ENCODE results near the gene PPP2R3C.
"Not testable (repeated sequence)": the region's sequence is repeated elsewhere in the genome, so short reads cannot be mapped to it uniquely, and the experiment has no call there.

PPP2R3C gene

DNA sequence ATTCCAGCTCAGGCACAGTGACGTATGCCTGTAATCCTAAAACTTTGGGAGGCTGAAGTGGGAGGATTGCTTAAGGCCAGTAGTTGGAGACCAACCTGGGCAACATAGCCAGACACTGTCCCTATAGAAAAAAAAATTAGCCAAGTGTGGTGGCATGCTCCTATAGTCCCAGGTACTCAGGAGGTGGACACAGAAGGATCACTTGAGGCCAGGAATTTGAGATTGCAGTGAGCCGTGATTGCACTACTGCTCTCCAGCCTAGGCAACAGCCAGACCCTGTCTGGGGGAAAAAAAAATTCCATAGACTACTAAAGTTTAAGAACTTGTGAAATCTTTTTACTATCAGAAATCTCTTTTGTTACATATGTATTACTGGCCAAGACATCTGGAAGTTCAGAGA is 69.2 kb downstream of the PPP2R3C start:
- Histone ChIP-seq H3K4me1 (ENCODE audit: insufficient read depth, low read length) (no peaks in the 10 kb centered on the region), H3K36me3 (ENCODE audit: insufficient read depth, low read length) (no peaks in the 10 kb centered on the region), H3K9me3 (ENCODE audit: control insufficient read depth, insufficient read depth, low read length) (no peaks in the 10 kb centered on the region), H3K9ac (ENCODE audit: low read depth, low read length) (no peak overlapping the region)

DNA sequence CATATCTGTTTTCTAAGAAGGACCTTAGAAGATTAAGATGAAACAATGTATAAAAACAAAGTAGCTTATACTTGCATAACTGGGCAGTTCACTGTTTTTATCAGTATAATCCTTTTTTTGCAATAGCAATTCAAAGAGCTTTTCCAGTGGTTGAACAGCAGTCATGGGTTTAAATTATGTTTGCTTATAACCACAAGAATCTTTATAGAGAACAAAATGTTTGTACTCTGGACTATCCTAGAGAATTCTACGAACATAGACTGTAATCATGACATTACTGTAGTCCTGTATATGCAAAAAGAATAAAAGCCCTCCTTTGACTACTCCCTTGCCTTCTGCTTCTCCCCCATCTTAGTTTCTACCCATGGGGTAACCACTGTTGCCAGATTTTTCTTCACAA is 70.0 kb downstream of the PPP2R3C start:
- Histone ChIP-seq H3K4me1 (ENCODE audit: insufficient read depth, low read length) (no peaks in the 10 kb centered on the region), H3K36me3 (ENCODE audit: insufficient read depth, low read length) (no peaks in the 10 kb centered on the region), H3K9ac (ENCODE audit: low read depth, low read length) (no peak overlapping the region), H3K9me3 (ENCODE audit: control insufficient read depth, insufficient read depth, low read length) (no peaks in the 10 kb centered on the region)

GRCh38 chr14:35050652-35051051 is 71.1 kb downstream of the PPP2R3C start:
- H3K9ac ChIP-seq (ENCODE audit: low read depth, low read length) = no peak overlapping the region
- no peaks in the 10 kb centered on the region for H3K4me1 ChIP-seq (ENCODE audit: insufficient read depth, low read length)
- H3K9me3 ChIP-seq (ENCODE audit: control insufficient read depth, insufficient read depth, low read length) = no peaks in the 10 kb centered on the region
- H3K36me3 ChIP-seq (ENCODE audit: insufficient read depth, low read length) = no peaks in the 10 kb centered on the region

- no peaks in the 10 kb centered on the region for H3K9me3 ChIP-seq (ENCODE audit: control insufficient read depth, insufficient read depth, low read length)
- H3K9ac ChIP-seq (ENCODE audit: low read depth, low read length) = no peak overlapping the region
- H3K4me1 ChIP-seq (ENCODE audit: insufficient read depth, low read length) = no peaks in the 10 kb centered on the region
- H3K36me3 ChIP-seq (ENCODE audit: insufficient read depth, low read length) = no peaks in the 10 kb centered on the region
Observed at GRCh38 chr14:35047976-35048513, 73.7 kb downstream of the PPP2R3C start.

DNA sequence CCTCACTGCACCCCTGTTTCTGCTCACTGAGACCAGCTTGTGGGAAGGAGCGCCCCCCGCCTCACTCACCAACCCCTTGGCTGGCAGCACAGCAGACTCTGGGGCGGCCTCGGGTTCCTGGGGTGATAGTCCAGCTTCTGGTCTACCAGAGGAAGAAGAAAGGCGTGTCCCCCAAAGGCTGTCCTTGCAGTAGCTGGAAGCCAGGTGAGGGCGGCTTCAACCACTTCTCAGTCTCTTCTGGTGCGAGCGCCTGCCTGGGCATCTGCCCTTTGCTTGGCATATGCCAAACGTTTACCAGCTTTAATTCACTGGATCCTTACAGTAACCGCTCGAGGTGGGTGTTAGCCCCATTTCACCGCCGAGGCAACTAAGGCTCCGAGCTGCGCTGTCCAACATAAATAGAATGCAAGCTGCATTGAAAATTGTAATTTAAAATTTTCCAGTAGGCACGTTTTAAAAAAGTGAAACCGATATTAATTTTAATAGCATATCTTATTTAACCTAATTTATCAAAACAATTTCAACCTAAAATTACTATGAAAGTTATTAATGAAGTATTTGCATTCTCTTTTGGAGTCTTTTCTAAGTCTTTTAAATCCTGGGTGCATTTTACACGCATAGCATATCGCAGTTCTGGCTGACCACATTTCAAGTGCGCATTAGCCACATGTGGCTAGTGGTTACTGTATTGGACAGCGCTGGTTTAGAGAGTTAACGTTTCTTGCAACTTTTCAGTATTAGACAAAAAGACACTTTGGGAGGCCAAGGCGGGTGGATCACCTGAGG is 74.8 kb downstream of the PPP2R3C start:
- no peaks in the 10 kb centered on the region for H3K4me1 ChIP-seq (ENCODE audit: insufficient read depth, low read length)
- H3K9ac ChIP-seq (ENCODE audit: low read depth, low read length) = peak overlapping the region; percentile 91
- H3K36me3 ChIP-seq (ENCODE audit: insufficient read depth, low read length) = no peaks in the 10 kb centered on the region

DNA sequence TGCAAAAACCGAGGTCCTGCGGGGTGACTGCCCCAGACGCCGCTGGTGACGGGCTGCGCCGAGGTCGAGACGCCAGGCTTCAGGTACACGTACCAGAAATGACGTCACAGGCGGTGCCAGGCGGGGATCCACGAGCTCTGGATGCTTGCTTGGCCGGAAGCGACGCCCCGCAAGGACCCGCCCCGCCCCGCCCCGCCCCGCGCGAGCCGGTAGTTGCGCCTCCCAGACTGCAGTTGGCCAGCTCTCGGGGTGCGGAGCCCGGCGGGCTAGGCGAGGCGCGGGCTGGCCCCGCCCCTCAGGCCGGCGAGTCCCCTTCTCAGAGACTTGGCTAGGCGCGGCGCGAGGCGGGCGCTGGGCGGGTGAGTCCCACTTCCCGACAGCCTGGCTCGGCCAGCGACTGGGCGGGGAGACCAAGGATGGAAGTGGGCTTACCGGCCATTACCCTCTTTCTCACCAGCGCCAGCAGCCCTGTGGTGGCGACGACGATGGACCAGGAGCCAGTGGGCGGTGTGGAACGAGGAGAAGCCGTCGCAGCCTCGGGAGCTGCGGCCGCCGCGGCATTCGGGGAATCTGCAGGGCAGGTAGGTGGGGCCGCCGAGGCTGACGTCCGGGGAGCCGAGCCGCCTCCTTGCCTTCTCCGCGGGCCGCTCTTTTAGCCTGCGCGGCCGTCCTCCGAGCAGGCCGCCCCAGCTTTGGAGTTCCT is 75.6 kb downstream of the PPP2R3C start, which contains the start of gene FAM177A1:
TSS of gene FAM177A1 (plus strand) at position 225 of the 703 bp plus-strand sequence. CDS start at position 417, 192 bp downstream.
- Histone ChIP-seq H3K4me1 (ENCODE audit: insufficient read depth, low read length) (no peaks in the 10 kb centered on the region), H3K9me3 (ENCODE audit: control insufficient read depth, insufficient read depth, low read length) (no peaks in the 10 kb centered on the region), H3K9ac (ENCODE audit: low read depth, low read length) (peak within 1 kb of the TSS; percentile 91), H3K36me3 (ENCODE audit: insufficient read depth, low read length) (no peaks in the 10 kb centered on the region)

More for the DNA sequence above, 74.8 kb downstream of the PPP2R3C start:
- H3K9me3 ChIP-seq (ENCODE audit: control insufficient read depth, insufficient read depth, low read length) = no peaks in the 10 kb centered on the region

DNA sequence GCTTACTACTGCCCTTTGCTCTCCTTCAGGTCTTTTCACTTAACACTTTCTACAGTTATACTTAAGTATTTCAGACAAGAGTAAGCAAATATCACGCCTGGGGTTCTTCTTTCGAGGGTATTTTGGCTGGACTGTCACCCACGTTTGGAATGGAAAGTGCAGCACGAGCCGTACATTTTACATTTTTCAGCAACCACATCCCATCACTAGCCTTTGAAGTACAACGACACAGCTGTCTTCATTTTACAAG is 76.1 kb downstream of the PPP2R3C start:
- no peaks in the 10 kb centered on the region for H3K36me3 ChIP-seq (ENCODE audit: insufficient read depth, low read length)
- peak overlapping the region; percentile 85 for H3K9ac ChIP-seq (ENCODE audit: low read depth, low read length)
- H3K9me3 ChIP-seq (ENCODE audit: control insufficient read depth, insufficient read depth, low read length) = no peaks in the 10 kb centered on the region
- H3K4me1 ChIP-seq (ENCODE audit: insufficient read depth, low read length) = no peaks in the 10 kb centered on the region

GRCh38 chr14:35044939-35045797 is 76.6 kb downstream of the PPP2R3C start:
- H3K9me3 ChIP-seq (ENCODE audit: control insufficient read depth, insufficient read depth, low read length) = no peaks in the 10 kb centered on the region
- no peaks in the 10 kb centered on the region for H3K4me1 ChIP-seq (ENCODE audit: insufficient read depth, low read length)
- H3K36me3 ChIP-seq (ENCODE audit: insufficient read depth, low read length) = no peaks in the 10 kb centered on the region
- peak overlapping the region; percentile 85 for H3K9ac ChIP-seq (ENCODE audit: low read depth, low read length)

DNA sequence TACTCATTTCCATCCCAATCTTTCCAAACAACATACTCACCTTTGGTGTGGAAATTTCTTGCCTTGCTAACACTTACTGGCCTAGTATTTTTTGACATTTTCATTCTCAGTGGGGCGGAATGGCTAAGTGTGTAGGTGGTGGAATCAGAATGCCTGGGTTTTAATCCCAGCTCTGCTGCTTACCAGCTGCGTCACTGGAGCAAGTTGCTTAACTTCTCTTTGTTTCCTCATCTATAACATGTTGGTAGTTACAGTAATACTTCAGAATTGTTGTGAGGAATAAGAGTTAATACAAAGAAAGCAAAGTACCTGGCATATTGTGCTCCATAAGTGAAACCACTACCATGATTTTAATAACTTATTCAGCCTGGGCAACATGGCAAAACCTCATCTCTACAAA is 78.7 kb downstream of the PPP2R3C start:
- no peak overlapping the region for H3K9ac ChIP-seq (ENCODE audit: low read depth, low read length)
- no peaks in the 10 kb centered on the region for H3K36me3 ChIP-seq (ENCODE audit: insufficient read depth, low read length)
- H3K9me3 ChIP-seq (ENCODE audit: control insufficient read depth, insufficient read depth, low read length) = no peaks in the 10 kb centered on the region
- no peaks in the 10 kb centered on the region for H3K4me1 ChIP-seq (ENCODE audit: insufficient read depth, low read length)

- H3K36me3 ChIP-seq (ENCODE audit: insufficient read depth, low read length) = no peaks in the 10 kb centered on the region
- no peaks in the 10 kb centered on the region for H3K4me1 ChIP-seq (ENCODE audit: insufficient read depth, low read length)
- no peak overlapping the region for H3K9ac ChIP-seq (ENCODE audit: low read depth, low read length)
- no peaks in the 10 kb centered on the region for H3K9me3 ChIP-seq (ENCODE audit: control insufficient read depth, insufficient read depth, low read length)
Observed at GRCh38 chr14:35042632-35043031, 79.2 kb downstream of the PPP2R3C start.

GRCh38 chr14:35038312-35038711 is 83.5 kb downstream of the PPP2R3C start:
- not testable (repeated sequence) for H3K4me1 ChIP-seq (ENCODE audit: insufficient read depth, low read length); H3K36me3 ChIP-seq (ENCODE audit: insufficient read depth, low read length)

More at GRCh38 chr14:35038312-35038711, 83.5 kb downstream of the PPP2R3C start:
- not testable (repeated sequence) for H3K9me3 ChIP-seq (ENCODE audit: control insufficient read depth, insufficient read depth, low read length); H3K9ac ChIP-seq (ENCODE audit: low read depth, low read length)
